Muscle layer of duodenum (tissue), 2 donors: ENCODE measurements around the gene DHRS7B.
A peak's percentile ranks its signal among the peaks of the same experiment; 100 is the strongest.
"Not testable (repeated sequence)": the region's sequence is repeated elsewhere in the genome, so short reads cannot be mapped to it uniquely, and the experiment has no call there.

Experiments used
- H3K27ac ChIP-seq: one replicate; pipeline ENCODE4 v1.7.0; 2013; ENCODE audit warnings: mild to moderate bottlenecking, low read length
- H3K27me3 ChIP-seq: one replicate; pipeline ENCODE4 v1.7.0; 2013; ENCODE audit warnings: low read depth, mild to moderate bottlenecking, control low read depth, low read length
- H3K36me3 ChIP-seq, 2 donors: one replicate each; pipeline ENCODE4 v1.7.0; 2013; ENCODE audit warnings: low read length in 2 of 2, control low read depth in 1 of 2, mild to moderate bottlenecking in 1 of 2; ENCODE audit not compliant: insufficient read depth in 2 of 2, control insufficient read depth in 1 of 2
- H3K4me1 ChIP-seq, 2 donors: one replicate each; pipeline ENCODE4 v1.7.0; 2013; ENCODE audit warnings: low read length in 2 of 2, mild to moderate bottlenecking in 2 of 2, control low read depth in 1 of 2, moderate library complexity in 1 of 2; ENCODE audit not compliant: insufficient read depth in 2 of 2, control insufficient read depth in 1 of 2
- H3K4me3 ChIP-seq, 2 donors: one replicate each; pipeline ENCODE4 v1.7.0; 2013; ENCODE audit warnings: low read length in 2 of 2, low read depth in 1 of 2, mild to moderate bottlenecking in 1 of 2
- H3K9me3 ChIP-seq, 2 donors: one replicate each; pipeline ENCODE4 v1.7.0; 2013; ENCODE audit warnings: low read length in 2 of 2, control low read depth in 1 of 2, mild to moderate bottlenecking in 1 of 2; ENCODE audit not compliant: control insufficient read depth in 1 of 2
- donor health status: healthy.

DHRS7B gene

GRCh38 chr17:21126645-21127508 lies at the start of gene DHRS7B:
TSS of gene DHRS7B (plus strand) at chr17:21126964. CDS start at chr17:21126972, 8 bp downstream.
- peak within 1 kb of the TSS; percentile 94 for H3K4me3 ChIP-seq
- H3K27ac ChIP-seq: peak within 1 kb of the TSS; percentile 92
- peaks cover 0 to 4% of the 10 kb centered on the region in 2 donors for H3K36me3 ChIP-seq
- peaks cover 5 to 16% of the 10 kb centered on the region in 2 donors for H3K4me1 ChIP-seq
- no peaks in the 10 kb centered on the region for H3K9me3 ChIP-seq
- no peaks in the 10 kb centered on the region for H3K27me3 ChIP-seq

GRCh38 chr17:21077281-21077680 lies 49.5 kb upstream of the DHRS7B start:
- peaks cover 4 to 7% of the 10 kb centered on the region in 2 donors for H3K4me1 ChIP-seq
- no peaks in the 10 kb centered on the region for H3K9me3 ChIP-seq
- no peaks in the 10 kb centered on the region for H3K27me3 ChIP-seq
- no peak overlapping the region for H3K27ac ChIP-seq
- no peaks in the 10 kb centered on the region for H3K36me3 ChIP-seq
- H3K4me3 ChIP-seq: no peak overlapping the region

DNA sequence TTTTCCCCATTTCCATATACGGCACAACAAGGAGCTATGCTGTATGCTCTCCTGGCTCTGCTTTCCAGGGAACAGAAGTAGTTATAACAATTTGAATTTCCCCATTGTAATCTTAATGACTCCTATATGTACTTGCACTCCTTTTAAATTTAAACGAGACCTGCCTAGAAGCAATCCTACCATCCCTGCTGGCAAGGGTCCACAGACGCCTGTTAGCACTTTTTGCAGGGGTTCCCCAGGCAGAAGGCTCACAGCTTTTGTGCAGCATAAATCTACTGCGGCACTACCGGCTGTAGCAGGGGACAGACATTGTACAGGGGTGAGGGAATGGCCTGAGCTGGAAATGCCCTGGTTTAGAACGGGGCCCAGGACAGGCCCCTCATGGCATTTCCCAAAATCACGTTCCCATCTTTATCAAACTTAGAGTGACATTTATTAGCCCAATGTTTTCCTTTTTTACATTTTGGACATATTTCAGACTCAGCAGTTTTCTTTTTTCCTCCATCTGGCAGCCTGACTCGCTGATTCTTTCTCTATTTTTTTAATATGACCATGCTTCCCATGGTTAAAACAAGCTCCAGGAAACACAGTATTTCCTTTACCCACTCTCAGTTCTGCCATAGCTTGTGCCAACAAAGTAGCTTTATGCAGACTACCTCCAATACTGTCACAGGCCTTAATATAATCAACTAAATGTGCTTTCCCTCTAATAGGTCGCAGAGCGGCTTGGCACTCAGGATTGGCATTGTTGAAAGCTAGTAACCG lies 48.6 kb upstream of the DHRS7B start:
- peaks cover 4 to 7% of the 10 kb centered on the region in 2 donors for H3K4me1 ChIP-seq
- no peak overlapping the region for H3K27ac ChIP-seq

GRCh38 chr17:21079196-21079595 lies 47.6 kb upstream of the DHRS7B start:
- Histone ChIP-seq H3K4me1 (peaks cover 4 to 7% of the 10 kb centered on the region in 2 donors), H3K27me3 (no peaks in the 10 kb centered on the region), H3K4me3 (no peak overlapping the region), H3K27ac (no peak overlapping the region), H3K36me3 (no peaks in the 10 kb centered on the region), H3K9me3 (no peaks in the 10 kb centered on the region)

More for the DNA sequence above, 48.6 kb upstream of the DHRS7B start:
- Histone ChIP-seq H3K36me3 (no peaks in the 10 kb centered on the region), H3K4me3 (no peak overlapping the region), H3K9me3 (no peaks in the 10 kb centered on the region), H3K27me3 (no peaks in the 10 kb centered on the region)

GRCh38 chr17:21082001-21082436 lies 44.7 kb upstream of the DHRS7B start:
- no peak overlapping the region for H3K27ac ChIP-seq
- H3K4me3 ChIP-seq: no peak overlapping the region
- no peaks in the 10 kb centered on the region for H3K27me3 ChIP-seq

GRCh38 chr17:21085280-21085679 lies 41.5 kb upstream of the DHRS7B start:
- H3K4me3 ChIP-seq, H3K36me3 ChIP-seq, H3K9me3 ChIP-seq, H3K4me1 ChIP-seq, H3K27me3 ChIP-seq, H3K27ac ChIP-seq: not testable (repeated sequence)

More at GRCh38 chr17:21082001-21082436, 44.7 kb upstream of the DHRS7B start:
- no peaks in the 10 kb centered on the region for H3K4me1 ChIP-seq
- no peaks in the 10 kb centered on the region for H3K9me3 ChIP-seq
- no peaks in the 10 kb centered on the region for H3K36me3 ChIP-seq

DNA sequence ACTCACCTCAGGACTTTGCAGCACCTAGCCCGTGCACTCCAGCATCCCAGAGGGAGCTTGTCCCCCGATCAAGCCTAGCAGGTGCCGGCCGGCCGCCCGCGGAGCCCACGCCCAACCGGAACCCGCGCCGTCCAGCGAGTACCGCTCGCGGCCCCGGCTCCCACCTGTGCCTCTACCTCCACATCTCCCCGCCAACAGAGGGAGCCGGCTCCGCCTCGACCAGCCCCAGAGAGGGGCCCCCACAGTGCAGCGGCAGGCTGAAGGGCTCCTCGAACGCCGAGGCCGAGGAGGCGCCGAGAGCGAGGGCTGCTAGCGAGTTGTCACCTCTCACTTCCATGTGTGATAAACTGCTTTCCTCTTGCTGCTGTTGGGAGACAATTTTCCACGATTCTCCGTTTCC lies 41.1 kb upstream of the DHRS7B start:
- H3K4me1 ChIP-seq: no peaks in the 10 kb centered on the region
- no peak overlapping the region for H3K27ac ChIP-seq
- H3K4me3 ChIP-seq: no peak overlapping the region
- H3K36me3 ChIP-seq: no peaks in the 10 kb centered on the region
- H3K27me3 ChIP-seq: no peaks in the 10 kb centered on the region
- H3K9me3 ChIP-seq: no peaks in the 10 kb centered on the region

DNA sequence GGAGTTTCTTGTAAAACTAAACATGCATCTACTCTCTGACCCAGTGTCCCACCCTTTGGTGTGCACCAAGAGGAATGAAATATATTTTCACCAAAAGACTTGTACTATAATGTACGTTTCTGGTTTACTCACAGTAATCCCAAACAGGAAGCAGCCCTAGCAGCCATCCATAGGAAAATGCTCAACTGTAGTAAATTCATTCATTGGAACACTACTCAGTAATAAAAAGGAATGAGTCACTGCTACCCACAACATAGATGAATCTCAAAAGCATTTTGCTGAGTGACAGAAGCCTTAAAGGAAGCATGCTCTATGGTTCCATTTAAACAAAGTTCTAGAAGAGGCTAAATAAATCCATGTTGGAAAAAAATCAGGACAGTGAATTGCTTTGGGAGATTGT lies 37.6 kb upstream of the DHRS7B start:
- Histone ChIP-seq H3K9me3 (no peaks in the 10 kb centered on the region), H3K27me3 (no peaks in the 10 kb centered on the region), H3K27ac (no peak overlapping the region), H3K36me3 (no peaks in the 10 kb centered on the region), H3K4me3 (no peak overlapping the region), H3K4me1 (no peaks in the 10 kb centered on the region)

GRCh38 chr17:21089933-21090901 lies 36.5 kb upstream of the DHRS7B start:
- no peak overlapping the region for H3K27ac ChIP-seq
- no peaks in the 10 kb centered on the region for H3K27me3 ChIP-seq
- H3K4me3 ChIP-seq: no peak overlapping the region
- no peaks in the 10 kb centered on the region for H3K36me3 ChIP-seq
- no peaks in the 10 kb centered on the region for H3K4me1 ChIP-seq
- H3K9me3 ChIP-seq: no peaks in the 10 kb centered on the region

DNA sequence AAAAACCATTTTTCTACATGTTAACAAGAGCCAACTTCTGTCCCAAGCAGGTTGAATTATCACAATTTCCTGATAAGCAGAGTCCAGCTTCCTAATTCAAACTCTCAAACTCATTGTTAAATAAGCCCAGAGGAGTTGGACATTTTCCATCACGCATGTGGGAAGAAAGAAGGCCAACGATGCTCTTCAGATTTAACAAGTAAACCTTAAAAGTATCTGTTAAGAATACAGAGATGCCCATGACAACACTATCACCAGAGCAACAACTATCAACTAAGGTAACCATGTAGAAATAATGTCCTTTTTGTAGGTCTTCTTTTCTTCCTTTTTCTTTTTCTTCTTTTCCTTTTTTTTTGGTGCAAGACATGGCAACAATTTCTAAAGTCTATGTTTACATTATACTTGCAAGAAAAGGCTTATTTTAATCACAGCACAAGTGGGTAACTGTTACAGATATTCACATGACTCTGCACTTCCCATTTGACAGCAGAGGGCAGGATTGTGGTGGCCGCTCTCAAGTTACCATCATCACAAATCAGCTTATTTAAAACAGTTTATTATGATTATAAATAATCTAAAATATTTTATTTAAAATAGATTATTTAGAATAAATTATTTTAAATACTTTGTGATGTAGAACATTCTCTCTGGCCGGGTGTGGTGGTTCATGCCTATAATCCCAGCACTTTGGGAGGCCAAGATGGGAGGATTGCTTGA lies 35.7 kb upstream of the DHRS7B start:
- no peaks in the 10 kb centered on the region for H3K27me3 ChIP-seq
- H3K9me3 ChIP-seq: no peaks in the 10 kb centered on the region
- H3K27ac ChIP-seq: no peak overlapping the region
- H3K36me3 ChIP-seq: no peaks in the 10 kb centered on the region
- no peaks in the 10 kb centered on the region for H3K4me1 ChIP-seq
- H3K4me3 ChIP-seq: no peak overlapping the region
